ENCODE data around the gene REPIN1. TPM values are rescaled to one million over a fixed set of nuclear protein-coding genes. Genes with fewer than 3 reads are reported as not detected.
A peak's percentile ranks its signal among the peaks of the same experiment; 100 is the strongest.

Gene REPIN1
- total and polyA plus RNA-seq, 8 donors = 61.5 to 110 (median 71.6) TPM

- H3K4me3 ChIP-seq = peak overlapping the region in 1 of 2 donors; percentile 55
- no peaks in the 10 kb centered on the region for H3K36me3 ChIP-seq
- DNase-seq (no peak), ATAC-seq (no peak)
- intact Hi-C loops (cut with DNase I) = no loop called here
- no peaks in the 10 kb centered on the region for H3K9me3 ChIP-seq
- H3K27me3 ChIP-seq = no peaks in the 10 kb centered on the region
- peaks cover 6 to 26% of the 10 kb centered on the region in 2 donors for H3K4me1 ChIP-seq
- H3K27ac ChIP-seq = peak overlapping the region; percentile 91
- no peak for TF ChIP-seq CTCF (IDR thresholded peaks at IDR 0.05)
Measured at GRCh38 chr7:150406312-150406566, 37.6 kb downstream of the REPIN1 start.

- Histone ChIP-seq H3K27ac (peak overlapping the region; percentile 91), H3K36me3 (no peaks in the 10 kb centered on the region), H3K4me1 (peaks cover 6 to 26% of the 10 kb centered on the region in 2 donors), H3K9me3 (no peaks in the 10 kb centered on the region), H3K4me3 (peak overlapping the region in 1 of 2 donors; percentile 55), H3K27me3 (no peaks in the 10 kb centered on the region)
- no peak for TF ChIP-seq CTCF (IDR thresholded peaks at IDR 0.05)
- intact Hi-C loops (cut with DNase I) = no loop called here
- DNase-seq (peak in 3 of 4 donors; percentile 25 to 38 (median 30)), ATAC-seq (no peak)
Measured at GRCh38 chr7:150406567-150407421, 38.2 kb downstream of the REPIN1 start.

GRCh38 chr7:150407588-150408392 is 39.2 kb downstream of the REPIN1 start:
- Histone ChIP-seq H3K4me1 (peaks cover 6 to 26% of the 10 kb centered on the region in 2 donors), H3K27ac (no peak overlapping the region), H3K4me3 (no peak overlapping the region), H3K27me3 (no peaks in the 10 kb centered on the region), H3K36me3 (no peaks in the 10 kb centered on the region), H3K9me3 (no peaks in the 10 kb centered on the region)
- intact Hi-C loops (cut with DNase I) = no loop called here
- no peak for TF ChIP-seq CTCF (IDR thresholded peaks at IDR 0.05)
- ATAC-seq (no peak), DNase-seq (peak in 2 of 4 donors; percentile 28 to 75)

GRCh38 chr7:150408393-150409299 is 40.0 kb downstream of the REPIN1 start:
- no peak overlapping the region for H3K27ac ChIP-seq
- intact Hi-C loops (cut with DNase I) = no loop called here

More at GRCh38 chr7:150408393-150409299, 40.0 kb downstream of the REPIN1 start:
- Histone ChIP-seq H3K4me3 (no peak overlapping the region), H3K27me3 (no peaks in the 10 kb centered on the region), H3K9me3 (no peaks in the 10 kb centered on the region), H3K4me1 (peaks cover 6 to 26% of the 10 kb centered on the region in 2 donors), H3K36me3 (no peaks in the 10 kb centered on the region)
- ATAC-seq (no peak), DNase-seq (peak in 2 of 4 donors; percentile 21 to 64)
- no peak for TF ChIP-seq CTCF (IDR thresholded peaks at IDR 0.05)

Measured in left lung (tissue), 10 donors.